AG08395 (cell line): Measurements from ENCODE around the gene OSBP.
"Not testable (repeated sequence)": the region's sequence is repeated elsewhere in the genome, so short reads cannot be mapped to it uniquely, and the experiment has no call there.

ENCODE experiments used
- DNase-seq: peaks from one replicate; pipeline ENCODE4 v3.0.0; 2012; ENCODE audit warnings: mixed read lengths, low spot score

OSBP gene

DNA sequence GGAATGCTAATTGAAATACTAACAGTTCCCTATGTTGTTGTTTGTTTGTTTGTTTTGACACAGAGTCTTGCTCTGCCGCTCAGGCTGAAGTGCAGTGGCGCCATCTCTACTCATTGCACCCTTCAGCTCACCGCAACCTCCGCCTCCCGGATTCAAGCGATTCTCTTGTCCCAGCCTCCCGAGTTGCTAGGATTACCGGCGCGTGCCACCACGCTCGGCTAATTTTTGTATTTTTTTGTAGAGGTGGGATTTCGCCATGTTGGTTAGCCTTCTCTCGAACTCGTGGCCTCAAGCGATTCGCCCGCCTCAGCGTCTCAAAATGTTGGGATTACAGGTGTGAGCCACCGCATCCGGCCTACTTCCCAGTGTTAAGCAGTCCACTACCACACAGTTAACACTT lies 62.3 kb downstream of the OSBP start:
- DNase-seq, result no peak

DNA sequence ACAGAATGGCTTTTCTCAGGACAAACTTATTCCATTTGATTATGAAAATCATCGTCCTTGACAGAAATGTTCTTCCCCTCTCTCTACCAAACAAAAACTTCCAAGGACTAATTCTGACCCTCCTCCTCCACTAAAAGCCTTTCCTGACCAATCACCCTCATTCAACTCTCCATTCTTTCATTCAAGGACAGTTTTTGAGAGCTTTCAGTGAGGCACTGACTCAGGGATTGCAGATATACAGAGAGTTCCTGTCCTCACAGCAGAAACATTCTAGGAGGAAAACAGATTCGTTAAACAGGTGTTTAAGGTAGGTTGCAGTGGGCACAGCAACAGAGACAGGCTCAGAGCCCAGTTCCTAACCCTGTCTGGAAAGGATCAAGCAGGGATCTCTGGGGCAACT lies 62.7 kb downstream of the OSBP start:
- DNase-seq, result no peak

GRCh38 chr11:59551659-59552521 lies 63.7 kb downstream of the OSBP start:
- peak; percentile 32 for DNase-seq

DNA sequence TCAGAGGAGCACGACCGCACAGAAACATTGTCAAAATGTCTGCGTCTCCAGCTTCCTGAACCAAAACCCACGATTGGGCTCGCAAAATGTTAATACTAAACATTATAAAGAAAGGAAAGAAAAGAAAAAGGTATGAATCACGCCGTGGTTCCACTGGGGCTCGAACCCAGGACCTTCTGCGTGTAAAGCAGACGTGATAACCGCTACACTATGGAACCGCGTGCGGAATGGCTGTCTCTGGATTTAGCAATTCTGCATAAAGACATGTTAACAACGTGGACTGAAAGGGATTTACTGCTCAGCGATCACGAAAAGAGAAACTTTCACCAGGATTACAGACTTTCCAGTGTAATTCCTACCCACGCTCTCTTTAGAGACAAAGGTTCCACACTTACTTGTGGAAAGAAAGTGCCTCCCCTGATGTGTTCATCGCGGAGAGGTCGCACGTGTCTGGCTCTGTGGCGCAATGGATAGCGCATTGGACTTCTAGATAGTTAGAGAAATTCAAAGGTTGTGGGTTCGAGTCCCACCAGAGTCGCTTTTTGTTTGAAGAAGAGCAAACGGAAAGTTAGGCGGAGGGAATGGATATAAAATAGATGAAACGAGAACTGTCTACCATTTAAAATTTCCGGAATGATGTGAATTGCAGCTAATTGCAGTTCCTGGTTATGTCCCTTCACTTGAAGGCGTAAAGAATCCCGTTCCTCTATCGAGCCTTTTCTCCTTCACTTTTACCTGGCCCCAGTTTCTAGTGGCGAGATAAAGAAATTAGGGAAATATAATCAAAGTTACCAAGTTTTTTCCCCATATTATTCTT lies 64.5 kb downstream of the OSBP start:
- DNase-seq, result peak; percentile 53

- peak; percentile 75 for DNase-seq
These were observed 65.2 kb downstream of the OSBP start for GRCh38 chr11:59550368-59550841.

DNA sequence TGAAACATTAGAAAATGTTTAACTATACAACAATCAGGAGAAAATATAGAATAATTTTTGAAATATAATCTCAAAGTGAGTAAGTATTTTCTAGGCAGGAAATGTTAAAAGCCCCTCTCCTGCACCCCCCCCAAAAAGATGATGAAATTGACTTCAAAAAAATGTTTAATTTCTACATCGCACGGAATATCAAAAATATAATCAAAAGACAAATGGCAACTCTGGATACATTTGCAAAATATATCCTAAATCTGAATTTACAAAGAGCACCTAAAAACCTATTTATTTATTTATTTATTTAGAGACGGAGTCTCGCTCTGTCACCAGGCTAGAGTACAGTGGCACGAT lies 67.3 kb downstream of the OSBP start:
- no peak for DNase-seq

- not testable (repeated sequence) for DNase-seq
These were observed 67.8 kb downstream of the OSBP start for GRCh38 chr11:59547605-59548308.

DNA sequence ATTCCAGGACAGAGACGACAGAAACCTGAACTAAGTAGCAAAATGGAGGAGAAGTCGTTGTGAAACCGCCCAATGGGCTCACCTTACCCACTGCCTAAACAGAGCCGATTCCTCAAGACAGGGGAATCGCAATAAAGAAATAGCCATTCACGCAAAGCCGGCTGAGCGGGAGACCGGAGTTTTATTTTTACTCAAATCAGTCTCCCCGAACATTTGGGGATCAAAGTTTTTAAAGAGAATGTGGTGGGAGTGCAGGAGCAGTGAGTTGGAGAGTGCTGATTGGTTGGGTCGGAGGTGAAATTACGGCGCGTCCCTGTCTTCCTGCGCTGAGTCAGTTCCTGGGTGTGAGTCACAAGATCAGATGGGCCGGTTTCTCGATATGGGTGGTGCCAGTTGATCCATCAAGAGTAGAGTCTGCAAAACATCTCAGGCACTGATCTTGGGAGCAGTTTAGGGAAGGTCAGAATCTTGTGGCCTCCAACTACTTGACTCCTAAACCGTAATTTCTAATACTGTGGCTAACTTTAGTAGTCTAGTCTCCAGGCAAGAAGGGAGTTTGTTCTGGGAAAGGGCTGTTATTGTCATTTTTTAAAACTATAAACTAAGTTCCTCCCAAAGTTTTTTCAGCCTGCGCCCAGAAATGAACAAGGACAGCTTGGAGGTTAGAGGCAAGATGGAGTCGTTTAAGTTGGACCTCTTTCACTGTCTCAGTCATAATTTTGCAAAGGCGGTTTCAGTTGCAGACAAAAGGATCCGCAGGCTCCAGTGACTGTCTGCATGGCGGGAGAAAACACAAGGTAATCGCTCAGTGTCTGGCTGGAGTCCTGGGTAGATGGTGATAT lies 70.2 kb downstream of the OSBP start:
- no peak for DNase-seq

GRCh38 chr11:59544869-59545178 lies 70.8 kb downstream of the OSBP start:
- no peak for DNase-seq

GRCh38 chr11:59543713-59544112 lies 71.9 kb downstream of the OSBP start:
- DNase-seq, result not testable (repeated sequence)

DNA sequence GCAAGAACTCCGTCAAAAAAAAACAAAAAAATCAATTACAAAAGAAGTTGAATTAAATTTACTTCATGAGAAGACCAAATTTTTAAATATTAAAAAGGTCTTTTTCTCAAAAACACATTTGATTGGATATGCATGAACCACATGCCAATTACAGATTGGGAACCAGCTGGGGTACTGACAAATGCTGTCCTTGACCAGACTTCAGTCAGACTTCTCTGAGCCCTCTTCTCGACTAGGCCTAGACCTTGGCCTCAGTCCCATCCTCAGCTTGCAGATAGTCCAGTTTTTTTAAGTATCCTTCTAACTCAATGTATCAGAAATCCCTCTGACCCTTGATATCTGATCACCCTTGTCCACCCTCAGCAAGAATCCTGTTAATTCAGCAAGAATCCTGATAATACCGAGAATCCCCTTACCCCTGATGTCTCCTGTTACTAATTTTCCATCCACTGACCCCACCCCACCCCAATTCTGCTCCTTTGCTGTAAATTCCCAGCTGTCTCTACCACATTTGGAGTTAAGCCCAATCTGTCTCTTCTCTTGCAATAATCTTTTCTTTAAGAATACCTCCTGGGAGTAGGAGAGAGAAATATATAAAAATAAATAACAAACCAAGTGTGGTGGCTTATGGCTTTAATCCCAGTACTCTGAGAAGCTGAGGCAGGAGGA lies 73.3 kb downstream of the OSBP start:
- no peak for DNase-seq

DNA sequence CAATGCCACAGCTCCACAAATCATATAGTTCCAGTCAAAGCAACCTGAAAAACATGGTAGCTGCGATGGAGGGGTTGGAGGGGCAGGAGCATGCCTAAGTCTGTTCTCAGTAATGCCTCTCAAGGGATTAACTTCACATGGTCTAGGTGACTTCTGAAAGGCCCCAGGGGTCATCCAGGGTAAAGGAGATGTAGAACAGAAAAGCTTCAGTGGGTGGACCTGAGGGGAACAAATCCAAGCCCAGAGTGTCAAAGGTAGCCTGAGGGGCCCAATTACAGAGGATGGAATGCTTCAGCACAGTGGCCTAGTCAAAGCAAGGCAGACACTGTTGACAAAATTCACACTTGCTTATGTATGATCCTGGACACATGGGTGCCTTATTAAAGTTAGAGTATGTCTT lies 80.9 kb downstream of the OSBP start:
- no peak for DNase-seq

- DNase-seq, result no peak
These were observed 83.0 kb downstream of the OSBP start for GRCh38 chr11:59532620-59533019.

DNA sequence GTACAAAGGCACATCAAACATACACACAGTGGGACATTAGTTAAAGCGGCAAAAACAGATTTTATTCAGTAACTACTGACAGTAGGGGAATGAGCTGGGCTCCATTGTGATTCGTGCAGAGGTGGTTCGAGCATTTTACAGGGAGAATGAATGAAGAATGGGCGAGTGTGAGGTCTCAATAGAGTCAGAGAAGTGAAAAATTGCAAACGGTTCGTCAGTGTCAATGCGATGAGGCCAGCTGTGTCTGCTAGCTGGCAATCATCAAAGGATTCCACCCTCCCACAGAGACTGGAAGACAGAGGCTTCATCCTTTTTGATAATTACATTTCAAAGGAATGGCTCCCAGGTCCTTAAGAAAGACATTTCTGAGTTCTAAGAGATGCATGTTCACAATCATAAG lies 86.9 kb downstream of the OSBP start:
- DNase-seq, result no peak
